ENCODE data around the gene DCLK1.

DCLK1 gene

DNA sequence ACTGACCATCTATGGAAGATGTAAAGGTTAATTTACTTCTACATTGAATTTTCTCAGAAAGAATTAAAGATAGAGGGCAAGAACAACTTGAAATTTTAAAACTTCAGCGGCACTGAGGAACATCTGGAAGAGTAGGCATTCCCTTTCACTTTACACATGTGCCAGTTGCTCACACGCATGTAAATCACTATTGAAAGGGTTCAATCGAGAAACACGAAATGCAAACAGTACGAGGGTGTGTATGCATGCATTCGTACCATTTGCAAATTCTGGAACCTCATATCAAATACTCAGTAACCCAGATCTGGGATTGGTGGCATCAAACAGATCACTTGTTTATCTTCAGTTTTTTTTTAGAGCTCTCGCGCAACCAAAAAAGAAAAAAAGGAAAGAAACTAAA lies 339.2 kb downstream of the DCLK1 start:
- Histone ChIP-seq H3K4me2 (ENCODE audit: low read depth, low read length, poor library complexity, severe bottlenecking) (no peak overlapping the region), H3K9me2 (replicated peaks; ENCODE audit: low read depth, low read length) (no peaks in the 10 kb centered on the region), H2AFZ (ENCODE audit: low read length) (no peak overlapping the region), H3K27me3 (ENCODE audit: insufficient read depth, low read length, poor library complexity, severe bottlenecking) (no peaks in the 10 kb centered on the region), H3K36me3 (ENCODE audit: insufficient read depth, low read length) (no peaks in the 10 kb centered on the region), H3K4me1 (ENCODE audit: insufficient read depth, low read length, poor library complexity, severe bottlenecking) (no peaks in the 10 kb centered on the region), H3K79me2 (ENCODE audit: insufficient read depth, low read length) (no peaks in the 10 kb centered on the region), H3K4me3 (ENCODE audit: low read length, poor library complexity, severe bottlenecking) (no peak overlapping the region), H3K9me3 (ENCODE audit: insufficient read depth, low read depth, low read length) (no peaks in the 10 kb centered on the region), H4K20me1 (ENCODE audit: insufficient read depth, low read length, poor library complexity, severe bottlenecking) (no peaks in the 10 kb centered on the region), H3K9ac (ENCODE audit: low read depth, low read length, poor library complexity, severe bottlenecking) (no peak overlapping the region), H3F3A (ENCODE audit: low read depth) (no peaks in the 10 kb centered on the region)
- TF ChIP-seq, protein P1, sequence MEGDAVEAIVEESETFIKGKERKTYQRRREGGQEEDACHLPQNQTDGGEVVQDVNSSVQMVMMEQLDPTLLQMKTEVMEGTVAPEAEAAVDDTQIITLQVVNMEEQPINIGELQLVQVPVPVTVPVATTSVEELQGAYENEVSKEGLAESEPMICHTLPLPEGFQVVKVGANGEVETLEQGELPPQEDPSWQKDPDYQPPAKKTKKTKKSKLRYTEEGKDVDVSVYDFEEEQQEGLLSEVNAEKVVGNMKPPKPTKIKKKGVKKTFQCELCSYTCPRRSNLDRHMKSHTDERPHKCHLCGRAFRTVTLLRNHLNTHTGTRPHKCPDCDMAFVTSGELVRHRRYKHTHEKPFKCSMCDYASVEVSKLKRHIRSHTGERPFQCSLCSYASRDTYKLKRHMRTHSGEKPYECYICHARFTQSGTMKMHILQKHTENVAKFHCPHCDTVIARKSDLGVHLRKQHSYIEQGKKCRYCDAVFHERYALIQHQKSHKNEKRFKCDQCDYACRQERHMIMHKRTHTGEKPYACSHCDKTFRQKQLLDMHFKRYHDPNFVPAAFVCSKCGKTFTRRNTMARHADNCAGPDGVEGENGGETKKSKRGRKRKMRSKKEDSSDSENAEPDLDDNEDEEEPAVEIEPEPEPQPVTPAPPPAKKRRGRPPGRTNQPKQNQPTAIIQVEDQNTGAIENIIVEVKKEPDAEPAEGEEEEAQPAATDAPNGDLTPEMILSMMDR (conservative IDR thresholded peaks at IDR 0.05; ENCODE audit: low read length), result no peak
- no peak for TF ChIP-seq EZH2phosphoT487 (IDR thresholded peaks at IDR 0.05; ENCODE audit: borderline replicate concordance)

DNA sequence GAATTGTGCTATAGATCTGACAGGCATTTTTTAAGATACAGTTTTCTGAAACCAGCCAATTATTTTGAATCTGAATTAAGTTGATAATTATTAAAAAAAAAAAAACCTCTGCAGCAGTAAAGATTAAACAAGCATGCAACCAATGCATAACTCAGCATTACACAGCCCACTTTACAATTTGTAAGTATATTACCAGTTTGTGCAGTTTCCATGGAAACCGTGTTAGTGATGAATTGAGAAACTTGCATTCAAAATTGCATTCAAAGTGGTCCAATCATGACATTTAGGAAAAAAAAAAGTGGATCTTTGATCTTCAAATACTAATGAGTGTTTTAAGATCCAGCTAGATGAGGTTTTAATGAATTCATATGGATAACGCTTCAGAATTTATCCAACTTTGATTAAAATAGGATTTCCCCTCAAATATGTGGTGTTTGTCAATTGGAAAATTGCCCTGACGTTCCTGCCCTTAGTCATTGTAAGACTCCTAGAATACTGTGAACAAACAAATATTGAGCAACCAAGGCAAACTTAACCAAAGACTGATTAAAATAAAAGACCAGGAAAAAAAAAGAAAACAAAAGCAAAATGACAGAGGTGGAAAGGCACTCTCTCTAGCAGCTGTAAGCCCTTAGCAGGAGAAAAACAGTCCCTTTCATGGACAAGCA lies 339.9 kb downstream of the DCLK1 start:
- H3K9ac ChIP-seq (ENCODE audit: low read depth, low read length, poor library complexity, severe bottlenecking), result no peak overlapping the region
- H3F3A ChIP-seq (ENCODE audit: low read depth), result no peaks in the 10 kb centered on the region
- no peaks in the 10 kb centered on the region for H3K4me1 ChIP-seq (ENCODE audit: insufficient read depth, low read length, poor library complexity, severe bottlenecking)
- no peaks in the 10 kb centered on the region for H3K79me2 ChIP-seq (ENCODE audit: insufficient read depth, low read length)
- TF ChIP-seq, protein P1 (conservative IDR thresholded peaks at IDR 0.05; ENCODE audit: low read length), result no peak
- TF ChIP-seq EZH2phosphoT487 (IDR thresholded peaks at IDR 0.05; ENCODE audit: borderline replicate concordance), result no peak
- H3K27me3 ChIP-seq (ENCODE audit: insufficient read depth, low read length, poor library complexity, severe bottlenecking), result no peaks in the 10 kb centered on the region
- no peak overlapping the region for H2AFZ ChIP-seq (ENCODE audit: low read length)
- H4K20me1 ChIP-seq (ENCODE audit: insufficient read depth, low read length, poor library complexity, severe bottlenecking), result no peaks in the 10 kb centered on the region
- H3K36me3 ChIP-seq (ENCODE audit: insufficient read depth, low read length), result no peaks in the 10 kb centered on the region
- no peak overlapping the region for H3K4me2 ChIP-seq (ENCODE audit: low read depth, low read length, poor library complexity, severe bottlenecking)
- no peaks in the 10 kb centered on the region for H3K9me3 ChIP-seq (ENCODE audit: insufficient read depth, low read depth, low read length)
- H3K4me3 ChIP-seq (ENCODE audit: low read length, poor library complexity, severe bottlenecking), result no peak overlapping the region
- H3K9me2 ChIP-seq (replicated peaks; ENCODE audit: low read depth, low read length), result no peaks in the 10 kb centered on the region

DNA sequence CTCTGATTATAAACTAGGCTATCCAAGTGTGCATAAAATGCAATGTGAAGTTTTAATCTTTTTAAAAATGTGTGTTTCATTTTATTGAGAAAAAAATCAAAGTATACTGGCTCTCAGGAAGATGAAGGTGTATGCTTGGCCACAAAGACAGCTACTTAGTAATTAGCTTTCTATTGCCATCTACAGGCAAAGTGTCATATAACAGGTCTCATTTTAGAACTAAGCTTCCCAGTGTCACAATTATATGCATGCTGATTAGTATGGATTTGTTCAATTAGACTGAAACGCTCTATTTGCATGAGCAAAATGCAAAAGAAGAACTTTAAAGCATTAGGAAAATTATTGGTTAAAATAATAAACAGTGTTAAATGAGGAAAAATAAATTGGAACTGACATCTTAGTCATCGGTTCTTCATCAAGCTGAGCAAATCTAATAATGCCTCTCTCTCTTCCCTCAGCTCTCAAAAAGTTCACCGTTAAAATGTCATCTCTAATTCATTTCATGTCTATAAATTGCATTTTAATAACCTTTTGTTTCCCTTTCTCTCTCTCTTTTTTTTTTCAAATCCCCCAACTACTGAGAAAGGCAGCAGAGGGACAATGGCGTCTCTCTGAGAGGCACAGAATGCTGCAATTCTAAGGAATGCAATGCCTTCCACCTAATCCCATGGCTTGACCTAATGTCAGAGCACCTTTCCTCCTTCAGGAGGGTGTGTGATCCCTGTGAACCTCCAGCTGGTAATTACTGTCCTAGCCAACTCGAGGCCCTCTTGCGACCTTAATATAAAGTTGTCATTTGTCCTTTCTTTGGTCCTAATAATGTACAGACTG lies 341.6 kb downstream of the DCLK1 start:
- TF ChIP-seq, protein P1 (conservative IDR thresholded peaks at IDR 0.05; ENCODE audit: low read length), result peak; percentile 74
- TF ChIP-seq EZH2phosphoT487 (IDR thresholded peaks at IDR 0.05; ENCODE audit: borderline replicate concordance), result no peak
- no peaks in the 10 kb centered on the region for H3K79me2 ChIP-seq (ENCODE audit: insufficient read depth, low read length)
- no peak overlapping the region for H3K4me2 ChIP-seq (ENCODE audit: low read depth, low read length, poor library complexity, severe bottlenecking)
- H3K9ac ChIP-seq (ENCODE audit: low read depth, low read length, poor library complexity, severe bottlenecking), result no peak overlapping the region
- H3K9me3 ChIP-seq (ENCODE audit: insufficient read depth, low read depth, low read length), result no peaks in the 10 kb centered on the region
- H3K36me3 ChIP-seq (ENCODE audit: insufficient read depth, low read length), result no peaks in the 10 kb centered on the region
- no peaks in the 10 kb centered on the region for H3K9me2 ChIP-seq (replicated peaks; ENCODE audit: low read depth, low read length)
- no peaks in the 10 kb centered on the region for H3F3A ChIP-seq (ENCODE audit: low read depth)
- no peak overlapping the region for H3K4me3 ChIP-seq (ENCODE audit: low read length, poor library complexity, severe bottlenecking)
- H2AFZ ChIP-seq (ENCODE audit: low read length), result no peak overlapping the region
- H4K20me1 ChIP-seq (ENCODE audit: insufficient read depth, low read length, poor library complexity, severe bottlenecking), result no peaks in the 10 kb centered on the region
- H3K27me3 ChIP-seq (ENCODE audit: insufficient read depth, low read length, poor library complexity, severe bottlenecking), result no peaks in the 10 kb centered on the region
- no peaks in the 10 kb centered on the region for H3K4me1 ChIP-seq (ENCODE audit: insufficient read depth, low read length, poor library complexity, severe bottlenecking)

Data from Loucy (cell line).